GM20431 (cell line): ENCODE data around the gene MAPT.

ENCODE experiments used
- in situ Hi-C: fragments of 300-500 bp; cut with MseI, MboI; formaldehyde crosslinking; loops from one replicate; pipeline ENCODE4 v1.15.0; 2020; ENCODE audit warnings: low sequenced_read_pairs; ENCODE audit not compliant: unreplicated experiment

Gene MAPT

GRCh38 chr17:45894022-45894784 is at the start of gene MAPT:
TSS of gene MAPT (plus strand) at chr17:45894554. CDS start at chr17:45962338, 67,784 bp downstream.
- in situ Hi-C loops, result no loop called here

- in situ Hi-C loops, result no loop called here
These were observed 49.5 kb upstream of the MAPT start, which contains the start of gene SPPL2C for GRCh38 chr17:45844695-45845375. TSS of gene SPPL2C (plus strand) at chr17:45844881. CDS start at chr17:45844907, 26 bp downstream.

DNA sequence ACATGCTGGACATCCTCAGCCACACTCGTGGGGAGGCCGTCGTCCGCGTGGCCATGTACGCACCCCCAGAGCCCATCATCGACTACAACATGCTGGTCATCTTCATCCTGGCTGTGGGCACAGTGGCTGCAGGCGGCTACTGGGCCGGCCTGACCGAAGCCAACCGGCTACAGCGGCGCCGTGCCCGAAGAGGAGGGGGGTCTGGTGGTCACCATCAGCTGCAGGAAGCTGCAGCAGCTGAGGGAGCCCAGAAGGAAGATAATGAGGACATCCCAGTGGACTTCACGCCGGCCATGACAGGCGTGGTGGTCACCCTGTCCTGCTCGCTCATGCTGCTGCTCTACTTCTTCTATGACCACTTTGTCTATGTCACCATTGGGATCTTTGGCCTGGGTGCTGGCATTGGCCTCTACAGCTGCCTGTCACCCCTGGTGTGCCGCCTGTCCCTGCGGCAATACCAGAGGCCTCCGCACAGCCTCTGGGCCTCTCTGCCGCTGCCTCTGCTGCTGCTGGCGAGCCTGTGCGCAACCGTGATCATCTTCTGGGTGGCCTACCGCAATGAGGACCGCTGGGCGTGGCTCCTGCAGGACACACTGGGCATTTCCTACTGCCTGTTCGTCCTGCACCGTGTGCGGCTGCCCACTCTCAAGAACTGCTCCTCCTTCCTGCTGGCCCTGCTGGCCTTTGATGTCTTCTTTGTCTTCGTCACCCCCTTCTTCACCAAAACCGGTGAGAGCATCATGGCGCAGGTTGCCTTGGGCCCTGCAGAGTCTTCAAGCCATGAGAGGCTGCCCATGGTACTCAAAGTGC is 48.8 kb upstream of the MAPT start:
- in situ Hi-C loops, result no loop called here

DNA sequence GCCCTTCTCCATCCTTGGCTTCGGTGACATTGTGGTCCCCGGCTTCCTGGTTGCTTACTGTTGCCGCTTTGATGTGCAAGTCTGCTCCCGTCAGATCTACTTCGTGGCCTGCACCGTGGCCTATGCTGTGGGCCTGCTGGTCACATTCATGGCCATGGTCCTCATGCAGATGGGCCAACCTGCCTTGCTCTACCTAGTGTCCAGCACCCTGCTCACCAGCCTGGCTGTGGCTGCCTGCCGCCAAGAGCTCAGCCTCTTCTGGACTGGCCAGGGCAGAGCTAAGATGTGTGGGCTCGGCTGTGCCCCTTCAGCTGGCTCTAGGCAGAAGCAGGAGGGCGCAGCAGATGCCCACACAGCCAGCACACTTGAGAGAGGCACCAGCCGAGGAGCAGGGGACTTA is 48.1 kb upstream of the MAPT start:
- in situ Hi-C loops, result no loop called here

DNA sequence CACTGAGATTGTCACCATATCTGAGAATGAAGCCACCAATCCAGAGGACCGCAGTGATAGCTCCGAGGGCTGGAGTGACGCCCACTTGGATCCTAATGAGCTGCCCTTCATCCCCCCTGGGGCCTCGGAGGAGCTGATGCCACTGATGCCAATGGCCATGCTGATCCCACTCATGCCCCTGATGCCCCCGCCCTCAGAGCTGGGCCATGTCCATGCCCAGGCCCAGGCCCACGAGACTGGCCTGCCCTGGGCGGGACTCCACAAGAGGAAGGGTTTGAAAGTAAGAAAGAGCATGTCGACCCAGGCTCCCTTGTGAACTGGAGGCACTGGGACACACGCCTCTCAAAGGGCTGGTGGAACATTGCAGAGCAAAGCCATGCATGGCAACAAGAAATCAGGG is 47.7 kb upstream of the MAPT start:
- in situ Hi-C loops, result no loop called here

GRCh38 chr17:45847101-45847500 is 47.3 kb upstream of the MAPT start:
- in situ Hi-C loops, result no loop called here

DNA sequence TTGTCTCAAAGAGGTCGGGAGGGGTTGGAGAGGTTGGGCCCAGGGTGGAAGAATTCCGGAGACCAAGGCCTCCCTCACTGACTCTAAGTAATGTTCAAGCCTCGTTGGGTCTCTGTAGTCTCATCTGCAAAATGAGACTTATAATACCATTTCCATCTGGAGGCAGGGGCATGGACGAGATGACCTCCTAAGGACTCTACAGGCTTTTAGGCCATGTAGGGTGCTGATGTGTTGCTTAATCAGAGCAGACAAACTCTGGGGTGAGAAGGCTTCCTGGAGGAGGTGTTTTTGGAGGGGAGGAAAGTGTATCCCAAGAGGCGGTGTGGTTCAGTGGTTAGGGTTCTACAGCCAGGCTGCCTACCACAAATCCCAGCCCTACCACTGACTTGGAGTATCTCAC is 46.6 kb upstream of the MAPT start:
- in situ Hi-C loops, result no loop called here

DNA sequence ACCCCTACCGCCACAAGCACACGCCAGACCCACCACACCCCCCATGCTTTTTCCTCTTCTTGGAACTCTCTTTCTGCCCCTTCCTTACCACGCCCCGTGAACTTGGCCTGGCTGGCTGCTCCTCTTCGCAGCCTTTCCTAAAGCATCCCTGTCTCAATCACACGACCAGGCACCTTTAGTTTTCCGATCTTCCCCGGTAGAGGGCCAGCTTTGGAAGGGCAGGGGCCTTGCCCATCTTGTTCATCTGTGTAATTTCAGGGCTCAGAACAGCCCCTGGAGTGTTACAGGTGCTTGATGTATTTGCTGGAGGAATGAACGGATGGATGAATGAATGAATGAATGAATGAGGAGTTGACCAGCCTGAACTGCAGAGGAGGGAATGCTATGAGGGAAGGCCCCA is 45.9 kb upstream of the MAPT start:
- in situ Hi-C loops, result no loop called here

DNA sequence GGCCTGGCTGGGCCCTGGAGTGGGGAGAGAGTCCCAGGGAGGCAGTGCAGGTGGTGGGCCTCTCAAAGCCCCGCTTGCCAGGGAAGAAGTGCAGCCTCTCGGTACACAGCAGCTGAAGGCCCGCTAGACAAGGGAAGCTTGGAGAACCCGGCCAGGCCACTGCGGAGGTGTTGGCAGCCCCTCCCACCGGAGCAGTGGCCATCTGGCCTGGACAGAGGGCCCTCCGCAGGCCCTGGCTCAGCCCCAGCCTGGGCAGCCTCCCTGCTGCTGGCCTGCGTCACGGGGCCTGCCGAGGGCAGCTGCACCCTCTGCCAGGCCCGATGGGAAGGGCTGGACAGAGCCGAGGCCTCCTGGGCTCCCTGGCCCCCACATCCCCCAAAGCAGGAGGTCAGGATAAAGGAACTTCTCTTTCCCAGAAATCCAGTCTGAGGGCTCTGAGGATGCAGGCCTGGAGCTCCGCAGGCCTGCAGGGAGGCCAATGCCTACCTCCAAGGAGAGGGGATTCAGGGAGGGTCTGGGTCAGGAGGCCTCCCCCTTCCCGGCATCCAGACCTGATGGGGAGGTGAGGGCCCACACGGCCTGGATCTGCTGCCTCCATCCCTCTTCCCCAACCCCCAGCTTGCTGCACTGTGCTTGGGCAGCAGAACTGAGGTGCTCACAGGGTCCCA is 45.4 kb upstream of the MAPT start:
- in situ Hi-C loops, result no loop called here

DNA sequence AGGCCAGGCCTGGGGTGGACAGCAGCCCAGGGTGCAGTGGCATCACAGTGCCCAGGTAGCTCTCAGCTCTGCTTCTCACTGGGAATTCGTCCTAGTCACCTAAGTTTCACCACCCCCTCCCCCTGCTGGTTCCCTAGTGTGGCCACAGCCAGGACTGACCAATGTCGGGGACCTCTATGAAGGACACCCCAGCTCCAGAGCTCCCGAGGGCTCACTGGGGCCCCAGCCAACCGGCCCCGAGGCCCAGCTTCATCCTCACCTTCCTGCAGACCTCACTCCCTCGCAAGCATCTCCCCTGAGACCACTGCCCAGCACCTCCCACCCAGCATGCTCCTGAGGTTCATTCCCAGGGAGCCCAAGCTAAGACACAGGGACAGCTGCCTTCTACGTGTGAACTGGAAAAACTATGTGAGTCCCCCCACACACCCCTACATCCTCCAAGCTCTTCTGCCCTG is 44.8 kb upstream of the MAPT start:
- in situ Hi-C loops, result no loop called here

DNA sequence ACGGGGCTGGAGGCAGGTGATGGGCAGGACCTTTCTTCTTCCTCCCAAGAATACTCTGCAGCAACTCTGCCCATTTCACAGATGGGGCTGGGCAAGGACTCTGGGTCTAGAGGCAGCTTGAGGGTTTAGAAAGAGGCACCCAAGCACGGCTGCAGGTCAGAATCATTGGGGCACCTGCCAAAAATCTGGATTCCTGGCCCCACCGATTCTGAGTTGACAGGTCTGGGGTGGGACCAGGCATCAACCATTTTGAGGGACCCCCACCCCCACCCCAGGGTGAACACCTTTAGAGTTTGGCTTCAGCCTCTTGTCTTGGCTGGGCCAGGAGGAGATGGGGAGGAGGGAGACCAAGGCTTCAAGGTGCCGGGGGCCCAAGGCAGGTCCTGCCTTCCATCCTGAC is 44.3 kb upstream of the MAPT start:
- in situ Hi-C loops, result no loop called here

GRCh38 chr17:45850468-45850867 is 43.9 kb upstream of the MAPT start:
- in situ Hi-C loops, result no loop called here

DNA sequence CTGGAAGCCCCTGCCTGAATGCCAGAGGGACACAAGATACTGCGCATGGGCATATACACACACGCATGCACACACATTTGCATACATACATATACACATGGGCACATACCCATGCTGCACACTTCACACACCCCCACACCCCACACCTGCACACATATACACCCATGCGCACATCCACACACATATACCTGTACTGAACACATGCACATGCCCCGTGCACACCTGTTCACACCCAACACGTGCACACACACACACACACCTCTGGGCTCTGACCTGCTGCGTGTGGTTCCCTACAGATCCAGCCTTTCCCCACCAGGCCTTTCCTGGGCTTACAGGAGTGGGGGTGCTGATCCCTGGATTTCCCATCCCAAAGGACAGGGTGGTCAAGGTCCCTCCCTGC is 43.3 kb upstream of the MAPT start:
- in situ Hi-C loops, result no loop called here

DNA sequence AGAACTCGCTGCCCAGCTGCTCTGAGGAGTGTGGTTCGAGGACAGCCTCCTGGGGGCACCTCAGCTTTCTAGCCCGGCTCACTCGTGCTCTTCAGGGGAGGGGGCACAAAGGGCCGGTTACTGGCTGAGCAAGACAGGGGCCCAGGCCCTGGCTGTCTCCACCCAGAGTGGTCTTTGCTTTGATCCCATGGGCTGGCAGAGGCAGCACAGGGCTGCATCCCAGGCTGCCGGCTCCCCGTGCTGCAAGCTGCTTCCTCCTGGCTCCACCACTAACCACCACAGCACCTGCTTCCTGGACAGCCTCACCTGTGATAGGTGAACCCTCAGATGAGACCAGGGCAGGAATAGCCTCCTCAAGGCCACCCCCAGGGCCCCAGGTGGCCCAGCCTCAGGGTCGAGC is 42.9 kb upstream of the MAPT start:
- in situ Hi-C loops, result no loop called here

DNA sequence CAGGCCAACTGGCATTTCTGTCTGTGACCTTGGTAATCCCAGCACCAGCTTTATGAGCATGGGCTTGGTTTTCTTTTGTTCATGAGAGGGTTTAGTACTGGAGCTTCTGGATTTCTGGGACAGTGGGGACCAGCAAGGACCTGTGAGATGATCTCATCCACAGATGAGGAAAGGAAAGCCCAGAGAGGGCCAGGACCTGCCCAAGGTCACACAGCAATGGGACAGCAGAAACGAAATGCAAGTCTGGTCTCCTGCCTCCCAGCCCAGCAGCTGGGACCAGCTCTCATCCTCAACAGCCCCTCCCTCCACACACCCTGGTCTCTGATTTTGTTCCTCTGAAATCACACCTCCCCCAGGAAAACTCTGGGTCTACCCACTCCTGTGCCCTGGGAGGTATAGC is 42.5 kb upstream of the MAPT start:
- in situ Hi-C loops, result no loop called here

DNA sequence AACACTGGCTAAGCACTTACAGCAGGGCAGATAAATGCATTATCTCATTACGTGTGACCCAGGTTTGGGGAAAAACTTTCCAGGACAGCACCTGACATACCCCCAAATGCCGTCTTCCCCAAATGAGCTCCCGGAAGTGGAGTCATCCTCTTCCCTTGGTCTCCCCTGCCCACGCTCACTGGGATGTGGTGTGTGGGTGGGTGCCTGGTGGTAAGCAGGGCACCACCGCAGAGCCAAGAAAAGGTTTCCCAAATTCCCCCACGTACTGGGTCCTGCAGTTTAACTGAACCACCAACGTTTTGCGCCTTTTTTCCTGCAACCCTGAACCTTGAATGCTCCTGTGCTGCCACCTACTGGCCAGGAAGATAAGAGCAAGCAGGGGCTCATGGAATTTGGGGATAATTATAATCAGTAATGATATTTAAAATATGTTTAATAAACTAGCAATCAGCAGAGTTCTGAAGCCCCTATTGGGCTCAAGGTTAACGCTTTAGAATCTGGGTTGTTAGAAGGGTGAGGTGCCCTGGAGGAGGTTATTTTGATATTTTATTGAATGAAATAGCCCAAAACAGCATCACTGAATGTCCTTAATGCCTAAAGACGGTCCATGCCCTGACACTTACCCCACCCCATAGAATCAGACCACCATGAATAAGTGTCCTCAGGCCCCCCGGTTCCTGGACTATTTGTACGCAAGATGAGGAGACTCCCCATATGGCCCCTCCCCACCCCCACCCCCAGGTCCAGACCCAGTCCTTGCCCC is 41.6 kb upstream of the MAPT start:
- in situ Hi-C loops, result no loop called here

DNA sequence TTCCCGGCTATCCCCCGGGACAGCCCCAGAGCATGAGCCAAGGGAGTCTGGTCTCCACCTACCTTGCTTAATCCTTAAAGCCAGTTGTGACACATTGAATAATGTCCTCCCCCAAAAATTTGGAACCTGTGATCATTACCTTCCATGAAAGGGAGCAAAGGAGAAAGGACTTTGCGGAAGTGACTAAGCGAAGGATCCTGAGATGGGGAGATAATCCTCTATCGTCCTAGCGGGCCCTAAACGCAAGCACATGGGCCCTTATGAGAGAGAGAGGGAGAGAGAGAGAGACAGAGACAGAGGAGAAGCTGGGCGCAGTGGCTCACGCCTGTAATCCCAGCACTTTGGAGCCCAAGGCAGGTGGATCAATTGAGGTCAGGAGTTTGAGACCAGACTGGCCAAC is 40.1 kb upstream of the MAPT start:
- in situ Hi-C loops, result no loop called here

GRCh38 chr17:45855691-45856336 is 38.5 kb upstream of the MAPT start:
- in situ Hi-C loops, result no loop called here
